ENCODE data around the gene MYO1H. TPM values are rescaled to one million over a fixed set of nuclear protein-coding genes. Genes with fewer than 3 reads are reported as not detected.

The MYO1H gene
- total RNA-seq, 1 donor from 2014 or later = not detected

DNA sequence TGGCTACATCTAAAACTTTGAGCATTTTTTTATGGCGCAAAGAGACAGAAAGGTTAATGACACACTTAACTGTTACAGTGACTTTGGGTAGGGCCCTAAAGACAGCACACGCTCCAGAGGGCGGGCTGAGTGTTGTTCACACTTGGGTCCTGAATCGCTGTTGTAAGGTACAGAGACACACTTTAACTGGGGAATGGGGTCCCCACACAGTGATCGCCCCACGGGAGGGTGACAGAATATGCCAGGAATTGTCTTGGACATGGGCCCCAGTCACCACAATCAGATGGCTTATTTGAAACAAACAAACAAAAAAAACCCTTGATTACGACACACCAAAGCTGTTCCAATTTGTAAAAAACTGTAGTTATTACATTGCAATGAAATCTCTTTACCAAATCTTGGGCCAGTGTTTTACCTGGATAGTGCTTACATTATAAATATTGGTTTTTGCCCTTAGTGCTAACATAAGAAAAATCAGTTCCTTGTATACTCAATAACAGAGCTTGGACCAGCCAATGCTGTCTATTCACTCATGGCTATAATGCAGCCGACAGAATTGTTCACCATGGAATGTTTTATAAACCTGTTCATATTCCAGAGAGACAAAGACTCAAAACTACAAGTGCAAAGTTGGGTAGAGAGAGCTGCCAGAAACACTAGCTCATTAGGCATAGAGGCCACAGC is 101.1 kb downstream of the MYO1H start:
- DNase-seq = no peak

DNA sequence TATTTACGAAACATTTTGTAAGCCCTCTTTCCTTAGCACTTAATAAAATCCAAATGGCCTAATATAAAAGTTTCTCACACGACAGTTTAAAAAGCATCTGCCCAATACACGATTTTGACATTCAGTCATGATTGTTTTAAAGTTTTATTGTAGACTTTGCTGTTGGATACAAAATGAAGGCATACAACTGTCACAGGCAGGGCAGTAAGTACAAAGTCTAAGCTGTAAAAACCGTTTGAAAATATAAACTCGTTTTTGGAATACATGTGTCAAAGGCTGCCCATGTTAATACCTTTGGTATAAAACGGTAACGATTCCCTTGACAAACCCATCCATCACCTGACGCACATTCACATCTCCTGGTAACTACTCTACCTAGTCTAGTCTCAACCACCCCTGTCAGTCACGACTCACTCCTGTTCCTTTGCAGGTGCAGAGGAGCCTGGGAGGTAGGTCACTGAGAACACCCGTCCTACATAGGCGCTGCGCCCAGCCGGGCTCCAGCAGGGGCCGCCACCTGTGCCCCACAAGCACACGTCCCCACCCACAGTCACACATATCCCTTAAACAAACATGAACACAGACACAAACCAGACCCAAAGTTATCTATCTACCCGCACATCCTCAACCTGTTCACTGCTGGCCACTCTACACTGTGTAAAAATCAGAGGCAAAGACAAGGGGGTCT is 102.3 kb downstream of the MYO1H start:
- DNase-seq = no peak

DNA sequence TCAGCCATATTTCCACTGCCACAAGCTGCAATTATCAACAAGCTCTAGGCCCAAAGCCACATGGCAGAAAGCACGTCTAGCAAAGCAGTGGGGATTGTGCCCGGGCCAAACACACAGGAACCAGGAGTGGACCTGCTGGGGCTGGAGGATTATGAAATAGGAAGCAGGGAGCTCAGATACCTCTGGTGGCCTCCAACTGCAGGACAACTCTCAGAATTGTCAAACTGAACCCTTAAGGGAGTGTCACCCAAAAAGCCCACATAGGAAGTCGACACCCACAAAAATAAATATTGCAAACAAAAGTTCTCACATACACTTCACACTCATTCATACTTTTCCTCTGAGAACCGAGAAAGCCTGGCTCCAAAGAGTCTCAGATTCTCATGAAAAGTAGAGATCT is 103.3 kb downstream of the MYO1H start:
- no peak for DNase-seq

DNA sequence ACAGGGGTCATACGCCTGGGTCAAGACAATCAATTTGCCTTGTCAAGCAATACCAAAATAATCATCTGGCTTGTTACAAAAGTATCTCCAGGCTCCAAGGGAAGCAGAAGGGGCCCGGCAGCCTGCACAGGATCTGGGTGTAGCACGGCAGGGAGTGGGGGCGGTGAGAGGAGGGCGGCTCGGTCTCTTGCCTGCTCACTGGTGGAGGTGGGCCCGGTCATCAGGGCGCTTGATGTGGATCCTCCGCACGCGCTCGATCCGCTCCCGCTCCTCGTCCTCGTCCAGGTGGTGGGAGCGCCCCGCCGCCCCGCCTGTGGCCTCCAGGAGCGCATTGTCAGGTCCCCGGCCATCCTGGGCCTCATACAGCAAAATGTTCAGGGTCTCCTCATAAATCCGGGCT is 103.7 kb downstream of the MYO1H start:
- no peak for DNase-seq

DNA sequence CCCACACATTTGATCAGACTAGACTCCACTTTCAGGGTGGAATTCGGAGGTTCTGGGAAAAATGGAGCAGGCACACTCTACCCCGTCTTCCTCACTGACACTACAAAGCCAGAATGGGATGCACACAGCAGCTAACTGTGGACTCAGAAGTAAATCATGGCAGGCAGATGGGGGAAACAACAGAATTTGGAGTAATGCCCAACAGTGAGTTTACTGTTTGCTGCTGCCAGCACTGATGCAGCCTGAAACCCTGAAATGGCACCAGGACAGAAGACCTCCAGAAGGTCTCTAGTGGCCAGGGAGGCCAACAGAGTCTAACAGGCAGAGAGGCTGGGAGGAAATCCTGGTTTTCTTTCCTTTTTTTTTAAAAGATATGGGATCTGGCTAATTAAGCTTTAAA is 104.8 kb downstream of the MYO1H start:
- DNase-seq = no peak

- DNase-seq = no peak
Measured at GRCh38 chr12:109455706-109456105, 108.0 kb downstream of the MYO1H start.

GRCh38 chr12:109458086-109458485 is 110.4 kb downstream of the MYO1H start:
- DNase-seq = peak; percentile 68

- peak; percentile 47 for DNase-seq
Measured at GRCh38 chr12:109458771-109459208, 111.1 kb downstream of the MYO1H start.

DNA sequence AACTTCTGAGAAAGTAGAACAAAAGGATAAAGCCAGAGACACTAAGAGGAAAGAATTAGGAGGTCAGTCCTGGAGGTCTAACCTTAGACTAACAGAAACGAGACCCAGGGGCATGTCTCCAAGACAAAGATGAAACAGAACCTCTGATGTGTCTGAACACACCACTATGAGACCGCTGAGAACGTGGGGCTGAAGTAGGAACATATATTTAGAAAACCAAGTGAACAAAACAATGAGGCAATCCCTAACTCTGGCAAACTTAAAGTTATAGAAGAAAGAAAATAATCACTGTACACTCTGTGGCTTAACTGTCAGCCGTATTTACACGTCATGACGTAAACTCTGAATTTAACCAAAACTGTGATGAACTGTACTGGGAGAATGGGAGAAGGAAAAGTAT is 111.5 kb downstream of the MYO1H start:
- DNase-seq = no peak

GRCh38 chr12:109460538-109460937 is 112.8 kb downstream of the MYO1H start:
- DNase-seq = no peak

DNA sequence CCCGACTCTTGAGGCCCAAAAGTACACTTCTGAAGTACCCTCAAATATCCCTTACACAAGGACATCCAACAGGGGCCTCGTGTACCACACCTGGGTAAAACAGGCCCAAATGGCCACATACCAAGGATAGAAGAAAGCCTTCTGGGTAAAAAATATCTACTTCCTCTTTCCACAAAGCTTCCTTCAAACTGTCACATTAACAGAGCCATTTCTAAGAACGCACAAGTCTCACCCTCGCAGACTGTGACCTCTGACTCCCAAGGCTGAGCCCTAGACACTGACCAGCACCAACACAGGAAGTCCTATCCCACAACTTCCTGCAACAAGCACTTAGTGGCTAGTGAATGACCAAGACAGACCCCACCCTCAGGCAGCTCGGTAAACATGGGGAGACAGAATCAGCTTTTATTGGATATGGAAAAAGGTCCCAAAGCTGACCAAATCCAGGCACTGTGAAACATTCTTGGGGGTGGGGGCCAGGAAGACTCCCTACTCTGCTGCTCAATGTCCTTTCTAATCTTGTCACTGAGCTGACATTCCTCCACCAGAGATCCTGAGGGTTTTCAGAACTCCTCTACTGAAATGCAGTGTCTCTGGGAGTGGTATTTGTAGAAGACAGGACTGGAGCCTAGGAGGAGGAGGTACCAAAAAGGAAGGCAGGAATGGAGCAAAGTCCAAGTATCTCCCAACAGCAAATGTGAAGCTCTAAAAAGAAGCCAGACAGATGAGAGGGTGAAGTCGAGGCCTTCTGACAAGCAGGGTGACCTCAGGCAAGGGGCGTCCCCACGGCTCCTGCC is 113.5 kb downstream of the MYO1H start:
- DNase-seq = peak; percentile 66

DNA sequence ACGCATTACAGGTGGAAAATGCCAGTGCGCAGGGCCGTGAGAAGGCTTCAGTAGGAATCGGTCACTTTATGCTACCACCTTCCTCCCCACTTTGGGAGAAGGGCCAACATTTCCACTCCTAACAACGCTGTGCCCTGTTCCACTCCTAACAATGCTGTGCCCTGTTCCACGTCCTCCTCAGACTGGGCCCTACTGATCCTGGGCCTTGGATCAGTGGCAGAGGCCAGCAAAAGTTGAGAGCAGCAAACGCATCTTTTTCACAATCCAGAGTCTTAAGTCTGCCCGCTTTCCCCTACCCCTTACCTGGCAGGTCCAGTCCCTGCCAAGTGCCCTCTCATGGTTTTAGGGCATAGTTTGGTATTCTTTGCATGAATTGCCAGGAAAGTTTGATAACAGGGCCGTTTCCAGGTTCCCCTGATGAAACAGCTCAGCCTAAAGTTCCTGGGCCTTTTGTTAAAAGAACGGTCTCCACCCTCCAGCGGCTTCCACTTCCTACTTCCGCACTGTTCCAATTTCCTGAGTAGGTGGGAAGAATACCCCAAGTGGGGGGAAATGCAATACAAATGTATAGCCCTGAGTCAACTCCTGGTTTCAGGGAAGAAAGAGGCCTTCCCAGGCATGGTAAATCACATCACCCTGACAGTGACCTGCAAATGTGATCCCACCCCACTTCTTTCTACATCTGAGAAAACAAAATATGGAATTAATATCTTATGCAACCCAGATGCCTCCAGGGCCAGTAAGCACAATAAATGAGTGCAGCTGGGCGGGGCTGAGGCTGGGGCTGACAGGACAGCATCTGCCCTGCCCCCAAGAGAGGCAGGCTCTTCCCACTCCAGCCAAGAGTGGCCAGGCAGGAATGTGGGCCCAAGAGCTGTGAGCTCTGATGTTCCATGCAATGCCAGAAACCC is 114.4 kb downstream of the MYO1H start:
- peak; percentile 78 for DNase-seq

DNA sequence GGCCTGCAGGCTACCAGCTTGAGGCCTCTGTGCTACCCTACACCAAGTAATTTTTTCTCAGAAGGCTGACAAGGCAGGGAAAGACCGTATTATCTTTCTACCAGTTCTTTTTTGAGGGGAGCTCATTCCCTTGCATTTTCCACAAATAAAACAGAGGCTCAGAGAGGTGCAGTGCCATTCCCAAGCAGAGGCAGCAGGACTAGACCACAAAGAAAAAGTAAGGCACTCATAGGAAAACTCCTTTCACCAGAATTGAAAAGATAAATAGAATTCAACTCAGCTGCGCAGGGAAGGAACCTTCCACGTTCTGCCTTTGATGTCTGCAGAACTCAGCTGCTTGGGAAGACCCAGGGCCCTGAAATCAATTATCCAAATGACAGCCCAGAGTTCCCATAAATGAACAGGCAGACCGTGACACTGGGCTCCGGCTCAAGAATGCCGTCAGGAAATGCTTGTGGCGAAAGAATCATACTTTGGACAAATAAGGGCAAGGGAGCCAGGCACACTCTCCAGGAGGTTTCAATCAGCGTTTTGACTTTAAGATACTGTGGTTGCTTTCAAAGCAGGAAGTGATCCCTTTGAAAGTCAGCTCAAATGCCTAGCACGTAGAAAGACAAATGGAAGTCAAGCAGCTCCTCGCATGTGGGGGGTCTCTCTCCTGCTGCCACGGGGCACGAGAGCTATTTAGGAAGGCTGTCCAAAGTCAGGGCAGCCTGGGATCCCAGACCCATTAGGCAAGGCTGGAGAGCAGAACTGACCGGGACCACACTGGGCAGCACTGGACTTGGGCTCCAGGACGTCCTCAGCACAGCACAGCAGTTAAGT is 115.4 kb downstream of the MYO1H start:
- DNase-seq = peak; percentile 95

DNA sequence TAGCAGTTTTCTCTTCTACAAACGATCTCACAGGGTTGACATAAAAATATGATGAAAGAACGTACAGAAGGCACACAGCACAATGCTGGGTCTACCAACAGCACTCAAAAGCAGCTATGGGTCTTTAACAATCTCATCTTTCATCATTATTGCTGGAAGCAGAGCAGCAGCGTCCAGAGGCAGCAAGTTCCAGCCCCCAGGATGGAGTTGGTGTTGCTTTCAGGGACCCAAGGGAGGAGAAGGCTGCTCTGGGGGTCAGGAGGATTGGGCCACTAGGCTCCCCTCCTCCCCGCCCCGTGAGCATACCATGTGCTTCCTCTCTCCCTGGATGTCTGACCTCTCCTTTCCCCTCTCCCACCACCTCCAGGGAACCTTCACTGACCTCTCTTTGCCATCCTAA is 116.1 kb downstream of the MYO1H start:
- DNase-seq = peak; percentile 35

GRCh38 chr12:109464642-109465351 is 117.1 kb downstream of the MYO1H start:
- peak; percentile 34 for DNase-seq

- DNase-seq = no peak
Measured at GRCh38 chr12:109466305-109466704, 118.6 kb downstream of the MYO1H start.

- DNase-seq = no peak
Measured at GRCh38 chr12:109466821-109467220, 119.1 kb downstream of the MYO1H start.

GRCh38 chr12:109467978-109468676 is 120.4 kb downstream of the MYO1H start:
- DNase-seq = peak; percentile 67

DNA sequence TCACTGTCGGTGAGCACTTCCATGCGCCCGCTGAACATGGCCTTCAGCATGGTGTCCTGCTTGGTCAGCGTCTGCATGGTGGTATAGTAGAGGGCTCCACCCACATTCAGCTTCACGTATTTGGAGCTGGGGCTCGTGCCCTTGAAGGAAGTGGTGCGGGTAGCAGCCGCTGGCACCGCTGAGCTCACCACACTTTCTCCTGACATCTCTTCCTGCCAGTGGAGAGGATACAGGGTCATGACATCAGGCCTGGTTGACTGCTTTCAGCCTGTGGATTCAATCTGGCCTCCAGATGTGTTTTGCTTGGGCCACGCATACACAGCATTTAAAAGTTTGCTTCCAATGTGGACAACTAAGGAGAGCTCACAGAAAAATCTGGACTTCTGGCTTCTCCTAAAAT is 121.8 kb downstream of the MYO1H start:
- DNase-seq = peak; percentile 17

DNA sequence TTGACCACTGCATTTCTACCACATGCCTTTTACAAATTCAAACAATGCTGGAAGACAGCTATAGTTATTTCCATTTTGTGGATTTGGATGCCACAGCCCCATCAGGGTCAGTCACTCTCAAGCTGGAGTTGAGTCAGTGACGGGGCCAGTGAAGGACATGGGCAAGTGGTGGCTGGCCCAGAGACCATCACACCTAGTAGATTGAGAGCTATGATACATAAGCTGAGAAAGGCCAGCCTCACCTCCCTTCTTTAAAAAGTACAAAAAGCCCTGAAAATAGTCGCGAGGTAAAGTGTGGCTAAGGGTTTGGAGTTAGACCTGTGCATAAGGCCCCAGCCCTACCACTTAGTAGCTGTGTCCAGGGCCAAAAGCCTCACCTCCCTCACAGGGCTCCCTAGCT is 125.3 kb downstream of the MYO1H start:
- no peak for DNase-seq
